ENCODE measurements around the gene TLL1. TPM values are rescaled to one million over a fixed set of nuclear protein-coding genes. Genes with fewer than 3 reads are reported as not detected.
A peak's percentile ranks its signal among the peaks of the same experiment; 100 is the strongest.

TLL1 gene
- total RNA-seq, 1 donor = 19.0 TPM

DNA sequence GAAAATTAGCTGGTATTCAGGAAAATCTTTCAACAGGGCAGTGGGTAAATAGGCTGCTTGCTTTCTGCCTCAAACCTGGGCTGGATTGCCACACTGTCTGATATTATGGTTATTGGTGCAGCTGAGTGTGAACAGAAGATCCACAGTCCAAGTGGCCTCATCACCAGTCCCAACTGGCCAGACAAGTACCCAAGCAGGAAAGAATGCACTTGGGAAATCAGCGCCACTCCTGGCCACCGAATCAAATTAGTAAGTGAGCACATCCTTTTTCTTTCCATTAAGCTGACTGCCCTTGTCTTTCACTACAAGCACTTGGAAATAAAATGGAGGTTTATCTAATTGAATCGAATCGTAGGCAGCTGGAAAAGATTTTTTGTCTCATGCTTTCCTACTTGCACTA, 204.7 kb downstream of the TLL1 start:
- H3K4me3 ChIP-seq (ENCODE audit: low read depth, low read length) = no peak overlapping the region
- TF ChIP-seq, protein P1, sequence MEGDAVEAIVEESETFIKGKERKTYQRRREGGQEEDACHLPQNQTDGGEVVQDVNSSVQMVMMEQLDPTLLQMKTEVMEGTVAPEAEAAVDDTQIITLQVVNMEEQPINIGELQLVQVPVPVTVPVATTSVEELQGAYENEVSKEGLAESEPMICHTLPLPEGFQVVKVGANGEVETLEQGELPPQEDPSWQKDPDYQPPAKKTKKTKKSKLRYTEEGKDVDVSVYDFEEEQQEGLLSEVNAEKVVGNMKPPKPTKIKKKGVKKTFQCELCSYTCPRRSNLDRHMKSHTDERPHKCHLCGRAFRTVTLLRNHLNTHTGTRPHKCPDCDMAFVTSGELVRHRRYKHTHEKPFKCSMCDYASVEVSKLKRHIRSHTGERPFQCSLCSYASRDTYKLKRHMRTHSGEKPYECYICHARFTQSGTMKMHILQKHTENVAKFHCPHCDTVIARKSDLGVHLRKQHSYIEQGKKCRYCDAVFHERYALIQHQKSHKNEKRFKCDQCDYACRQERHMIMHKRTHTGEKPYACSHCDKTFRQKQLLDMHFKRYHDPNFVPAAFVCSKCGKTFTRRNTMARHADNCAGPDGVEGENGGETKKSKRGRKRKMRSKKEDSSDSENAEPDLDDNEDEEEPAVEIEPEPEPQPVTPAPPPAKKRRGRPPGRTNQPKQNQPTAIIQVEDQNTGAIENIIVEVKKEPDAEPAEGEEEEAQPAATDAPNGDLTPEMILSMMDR (IDR thresholded peaks at IDR 0.05; ENCODE audit: insufficient read depth, low read depth, low read length) = no peak
- DNase-seq (ENCODE audit: low read depth) = no peak

GRCh38 chr4:166078383-166078782, 205.3 kb downstream of the TLL1 start:
- no peak overlapping the region for H3K4me3 ChIP-seq (ENCODE audit: low read depth, low read length)
- TF ChIP-seq, protein P1 (IDR thresholded peaks at IDR 0.05; ENCODE audit: insufficient read depth, low read depth, low read length) = no peak
- no peak for DNase-seq (ENCODE audit: low read depth)

DNA sequence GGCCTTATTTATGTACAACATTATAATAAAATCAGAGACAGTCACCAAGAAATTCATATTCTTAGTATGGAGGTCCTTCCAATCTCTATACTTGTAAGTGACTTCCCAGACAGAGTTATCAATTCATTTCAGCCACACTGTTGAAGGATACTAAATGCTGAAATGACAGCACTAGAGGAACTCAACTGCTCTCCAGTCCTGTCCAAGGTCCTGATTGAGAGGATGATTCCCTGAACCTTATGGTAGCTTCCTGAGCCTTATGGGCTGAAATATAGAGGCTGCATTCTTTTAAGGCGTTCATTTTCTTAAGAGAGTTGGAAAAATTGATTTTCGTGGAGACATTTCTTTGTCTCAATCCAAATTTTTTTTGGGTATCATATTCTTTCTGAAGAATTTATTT, 205.9 kb downstream of the TLL1 start:
- DNase-seq (ENCODE audit: low read depth) = peak; percentile 0
- no peak overlapping the region for H3K4me3 ChIP-seq (ENCODE audit: low read depth, low read length)
- TF ChIP-seq, protein P1 (IDR thresholded peaks at IDR 0.05; ENCODE audit: insufficient read depth, low read depth, low read length) = no peak

GRCh38 chr4:166087569-166087968, 214.5 kb downstream of the TLL1 start:
- TF ChIP-seq, protein P1 (IDR thresholded peaks at IDR 0.05; ENCODE audit: insufficient read depth, low read depth, low read length) = no peak

DNA sequence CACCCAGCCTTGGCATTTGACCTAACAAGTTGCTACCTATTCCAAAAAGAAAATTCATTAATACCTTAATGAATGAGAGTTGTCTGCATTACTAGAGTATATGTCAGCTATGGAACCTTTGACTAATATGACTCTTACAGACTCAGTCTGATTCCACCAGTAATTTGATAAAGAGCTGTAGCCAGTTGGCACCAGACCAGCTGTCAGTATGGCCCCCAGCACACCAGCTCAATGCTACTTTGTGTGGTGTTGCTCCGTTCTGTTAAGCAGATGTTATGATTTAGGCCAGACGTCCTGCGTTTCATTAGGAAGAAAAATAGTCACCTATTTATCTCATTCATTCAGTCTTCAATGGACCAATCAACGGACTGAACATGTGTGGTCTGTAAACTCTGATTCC, 215.5 kb downstream of the TLL1 start:
- no peak for DNase-seq (ENCODE audit: low read depth)
- no peak overlapping the region for H3K4me3 ChIP-seq (ENCODE audit: low read depth, low read length)
- TF ChIP-seq, protein P1 (IDR thresholded peaks at IDR 0.05; ENCODE audit: insufficient read depth, low read depth, low read length) = no peak

More at GRCh38 chr4:166087569-166087968, 214.5 kb downstream of the TLL1 start:
- no peak for DNase-seq (ENCODE audit: low read depth)
- H3K4me3 ChIP-seq (ENCODE audit: low read depth, low read length) = no peak overlapping the region

GRCh38 chr4:166091146-166091545, 218.1 kb downstream of the TLL1 start:
- TF ChIP-seq, protein P1 (IDR thresholded peaks at IDR 0.05; ENCODE audit: insufficient read depth, low read depth, low read length) = no peak

GRCh38 chr4:166091912-166092510, 219.0 kb downstream of the TLL1 start:
- TF ChIP-seq, protein P1 (IDR thresholded peaks at IDR 0.05; ENCODE audit: insufficient read depth, low read depth, low read length) = peak; percentile 66
- DNase-seq (ENCODE audit: low read depth) = peak; percentile 45

More at GRCh38 chr4:166091146-166091545, 218.1 kb downstream of the TLL1 start:
- no peak for DNase-seq (ENCODE audit: low read depth)
- H3K4me3 ChIP-seq (ENCODE audit: low read depth, low read length) = no peak overlapping the region

More at GRCh38 chr4:166091912-166092510, 219.0 kb downstream of the TLL1 start:
- no peak overlapping the region for H3K4me3 ChIP-seq (ENCODE audit: low read depth, low read length)

Data from fibroblast of villous mesenchyme (primary cell).